ENCODE measurements around the gene RPS3.
A peak's percentile ranks its signal among the peaks of the same experiment; 100 is the strongest.

- TF ChIP-seq PBX3 (CRISPR knock-in tag; IDR thresholded peaks at IDR 0.05) (0 out of 2 replicates have a peak, but pooled peaks have one; percentile 5), ZNF830 (tag by site-specific recombination; IDR thresholded peaks at IDR 0.05; ENCODE audit: low read depth) (no peak), ZFP37 (tag by site-specific recombination; IDR thresholded peaks at IDR 0.05) (no peak), ZNF350 (tag by site-specific recombination; IDR thresholded peaks at IDR 0.05) (no peak), CTCF (tag by site-specific recombination; IDR thresholded peaks at IDR 0.05) (no peak), ZNF513 (tag by site-specific recombination; IDR thresholded peaks at IDR 0.05) (no peak), YY1 (tag by site-specific recombination; IDR thresholded peaks at IDR 0.05) (no peak), ZNF112 (tag by site-specific recombination; IDR thresholded peaks at IDR 0.05) (no peak), ZNF629 (tag by site-specific recombination; IDR thresholded peaks at IDR 0.05) (no peak), ZNF670 (tag by site-specific recombination; IDR thresholded peaks at IDR 0.05; ENCODE audit: low read depth) (no peak), ZNF510 (tag by site-specific recombination; IDR thresholded peaks at IDR 0.05; ENCODE audit: insufficient replicate concordance) (no peak), ZBTB1 (tag by site-specific recombination; IDR thresholded peaks at IDR 0.05) (no peak; the same call in 1 of the 2 replicates)
Measured at GRCh38 chr11:75351791-75352587, 47.3 kb upstream of the RPS3 start.

Data from HEK293 (cell line).